CD4-positive, alpha-beta T cell treated with Interferon gamma for 1 hour (primary cell): ENCODE measurements around the gene UNC13C.
"Not testable (repeated sequence)": the region's sequence is repeated elsewhere in the genome, so short reads cannot be mapped to it uniquely, and the experiment has no call there.

Source experiments
- DNase-seq: peaks from one replicate; pipeline ENCODE4 v3.0.0-alpha.2; 2020

Gene UNC13C

DNA sequence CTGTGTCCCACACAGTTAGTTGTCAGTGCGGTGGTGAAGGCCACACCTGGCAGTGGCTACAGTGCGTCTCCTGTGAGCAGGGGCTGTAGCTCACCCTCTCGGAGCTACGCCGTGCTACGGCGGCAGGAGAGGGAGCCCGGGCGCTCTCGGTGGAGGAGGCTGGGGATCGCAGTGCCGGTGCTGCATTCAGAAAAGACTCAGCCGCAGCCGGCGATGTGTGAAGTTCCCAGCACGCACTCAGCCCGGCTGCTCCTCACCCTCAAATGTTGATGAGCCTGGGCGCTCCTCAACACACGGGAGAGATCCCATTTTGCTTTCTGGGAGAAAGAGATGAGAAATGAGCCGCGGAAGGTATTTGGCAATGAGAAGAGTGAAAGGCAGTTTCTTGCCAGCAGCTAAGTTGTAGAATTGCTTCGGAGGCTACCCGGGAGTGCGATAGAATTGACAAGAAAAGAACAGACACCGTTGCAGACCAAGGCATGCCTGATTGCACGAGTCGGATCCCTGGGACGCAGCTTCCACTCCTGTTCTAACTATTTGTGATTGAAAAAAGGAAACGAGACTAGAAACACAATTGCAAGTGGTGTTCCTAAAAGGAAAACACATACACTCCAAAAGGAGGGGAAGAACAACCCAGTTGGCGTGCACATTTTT, at the start of gene UNC13C:
TSS of gene UNC13C (plus strand) at position 189 of the 654 bp plus-strand sequence. CDS start 34,463 bp downstream, outside the sequence.
- DNase-seq: no peak

DNA sequence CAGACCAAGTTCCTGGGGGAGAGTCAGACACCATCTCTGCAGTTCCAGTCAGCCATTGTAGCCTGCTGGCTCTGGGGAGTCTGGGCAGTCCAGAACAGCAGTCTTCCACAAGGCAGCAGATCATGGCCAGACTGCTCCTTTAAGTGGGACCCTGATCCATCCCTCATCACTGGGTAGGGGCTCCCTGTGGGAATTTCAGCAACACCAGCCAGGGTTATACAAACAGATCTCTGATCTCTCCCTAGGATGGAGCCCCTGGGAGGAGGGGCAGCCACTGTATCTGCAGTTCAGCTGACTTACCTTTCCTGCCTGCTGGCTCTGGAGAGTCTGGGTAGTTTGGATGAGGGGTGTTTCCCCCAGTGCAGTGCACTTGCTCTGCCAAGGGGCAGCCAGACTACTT, 42.1 kb upstream of the UNC13C start:
- no peak for DNase-seq

- DNase-seq: not testable (repeated sequence)
These were observed 40.6 kb upstream of the UNC13C start for GRCh38 chr15:53937632-53938031.

DNA sequence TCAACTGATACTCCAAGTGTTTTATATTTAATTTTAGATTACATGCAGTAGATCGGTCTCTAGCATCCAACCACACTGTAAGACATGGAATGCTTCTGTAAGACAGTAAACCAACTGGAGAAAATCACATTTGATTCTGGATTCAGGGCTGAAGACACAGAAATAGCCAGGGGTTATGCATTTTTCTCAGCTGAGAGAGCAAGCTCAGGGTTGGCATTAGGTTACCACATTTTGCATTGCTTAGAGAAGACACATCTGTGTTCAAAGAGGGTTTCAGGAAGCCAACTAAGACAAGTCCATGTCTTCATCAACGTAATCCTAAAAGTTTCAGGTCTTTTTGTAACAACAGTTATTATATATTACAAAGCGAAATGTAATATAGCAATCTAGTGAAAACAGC, 27.7 kb upstream of the UNC13C start:
- no peak for DNase-seq

GRCh38 chr15:53955396-53955795, 22.8 kb upstream of the UNC13C start:
- no peak for DNase-seq

GRCh38 chr15:53962646-53963561, 15.3 kb upstream of the UNC13C start:
- no peak for DNase-seq

DNA sequence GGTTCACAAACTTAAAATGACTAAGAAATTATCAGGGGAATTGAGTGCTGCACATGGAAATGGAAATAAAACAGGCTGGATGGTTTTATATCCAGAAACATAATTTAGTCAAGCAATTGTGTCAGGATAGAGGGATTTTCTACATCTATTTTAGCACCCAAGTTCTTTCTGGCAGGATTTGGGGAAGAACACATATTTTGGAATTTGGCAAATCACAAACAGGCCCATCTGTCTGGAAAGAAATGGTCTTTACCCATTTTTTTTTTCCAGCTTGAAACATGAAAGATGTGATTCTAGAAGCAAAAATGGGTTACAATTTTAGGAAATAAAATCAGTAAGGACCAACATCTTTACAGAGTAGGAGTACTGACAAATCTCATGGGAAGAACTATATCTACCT, 14.4 kb upstream of the UNC13C start:
- DNase-seq: no peak

GRCh38 chr15:53974121-53974520, 4.1 kb upstream of the UNC13C start:
- DNase-seq: no peak

GRCh38 chr15:53974813-53975212, 3.4 kb upstream of the UNC13C start:
- DNase-seq: no peak

GRCh38 chr15:53976844-53977392, 1.3 kb upstream of the UNC13C start:
- no peak for DNase-seq

- no peak for DNase-seq
These were observed 979 bp downstream of the UNC13C start for GRCh38 chr15:53979051-53979788.

DNA sequence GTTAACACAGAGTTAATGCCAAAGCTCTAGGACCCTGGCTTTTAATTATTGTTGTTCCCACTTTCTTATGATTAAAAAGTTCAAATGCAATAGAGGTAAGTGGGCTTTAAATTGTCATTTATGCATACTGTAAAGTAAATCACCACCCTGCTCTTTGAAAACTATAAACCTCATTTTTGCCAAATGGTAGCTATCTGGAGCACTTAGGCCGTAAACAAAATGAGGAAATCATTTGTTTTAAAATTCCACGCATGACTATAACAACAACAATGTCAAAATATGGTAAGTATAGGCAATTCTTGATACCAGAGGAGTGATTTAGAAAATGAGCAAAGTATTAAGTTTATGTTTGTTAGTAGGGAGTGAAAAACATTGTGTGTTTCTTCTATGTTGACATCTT, 1.8 kb downstream of the UNC13C start:
- no peak for DNase-seq

DNA sequence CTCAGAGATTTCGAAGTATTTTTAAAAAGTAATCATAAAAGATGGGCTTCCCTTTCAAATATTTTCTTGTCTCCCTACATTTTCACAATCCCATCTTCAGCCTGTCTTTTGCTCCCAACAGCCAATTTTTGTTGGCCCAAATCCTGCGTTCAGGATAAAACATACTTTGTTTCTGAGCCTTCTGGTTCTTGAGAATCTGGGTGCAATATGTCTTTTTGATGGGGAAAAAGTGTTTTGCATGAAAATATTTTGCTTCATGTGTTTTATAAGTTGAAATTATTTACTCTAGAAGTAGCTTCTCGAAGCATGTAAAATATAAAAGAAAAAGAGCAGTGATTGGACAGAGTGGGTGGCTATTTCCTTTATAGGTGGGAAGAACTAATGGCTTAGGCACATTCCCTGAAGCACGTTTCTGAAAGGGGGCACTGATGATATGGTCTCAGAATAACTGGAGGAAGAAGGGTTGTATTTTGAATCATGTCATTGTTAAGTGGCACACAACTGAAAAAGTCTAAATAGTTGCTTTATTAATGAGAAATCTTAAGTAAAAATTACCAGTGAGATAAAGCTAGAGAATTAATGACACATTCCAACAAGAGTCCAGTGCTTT, 3.9 kb downstream of the UNC13C start:
- no peak for DNase-seq

DNA sequence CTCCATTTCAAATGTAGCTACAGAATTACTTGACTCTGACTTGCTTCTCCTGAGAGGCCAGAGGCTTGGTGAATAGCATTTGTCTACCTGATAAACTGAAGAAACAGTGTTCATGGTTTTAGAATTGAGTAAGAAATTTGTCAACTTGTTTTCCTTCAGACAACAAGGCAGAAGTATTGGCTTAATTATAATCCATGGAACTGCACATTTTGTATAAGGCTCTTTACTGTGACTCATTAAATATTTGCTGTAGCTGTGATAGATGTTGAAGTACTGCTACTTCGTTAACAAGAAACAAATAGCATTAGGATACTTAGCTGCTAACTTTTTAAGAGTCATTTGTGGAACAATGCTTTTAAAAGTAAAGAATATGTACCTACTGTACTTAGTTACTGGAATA, 4.6 kb downstream of the UNC13C start:
- DNase-seq: no peak

GRCh38 chr15:53984221-53984620, 6.0 kb downstream of the UNC13C start:
- no peak for DNase-seq

DNA sequence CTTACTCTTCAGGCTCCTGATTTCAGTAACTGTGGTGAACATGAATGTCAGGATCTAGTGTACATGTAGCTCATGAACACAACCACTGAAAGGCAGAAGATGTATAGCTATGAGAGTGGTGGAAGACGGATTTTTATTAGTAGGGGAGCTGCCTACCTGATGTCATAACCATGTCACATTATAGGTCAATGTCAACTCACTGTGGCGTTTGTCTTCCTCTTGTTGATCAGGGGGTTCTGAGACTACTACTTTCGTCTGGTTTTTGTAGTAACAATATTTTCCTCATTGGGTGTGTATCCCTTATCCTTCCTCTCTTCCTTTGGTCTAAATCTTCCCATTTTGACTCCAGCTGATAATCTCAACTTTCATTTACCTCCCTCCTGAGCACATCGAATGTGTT, 7.3 kb downstream of the UNC13C start:
- no peak for DNase-seq

DNA sequence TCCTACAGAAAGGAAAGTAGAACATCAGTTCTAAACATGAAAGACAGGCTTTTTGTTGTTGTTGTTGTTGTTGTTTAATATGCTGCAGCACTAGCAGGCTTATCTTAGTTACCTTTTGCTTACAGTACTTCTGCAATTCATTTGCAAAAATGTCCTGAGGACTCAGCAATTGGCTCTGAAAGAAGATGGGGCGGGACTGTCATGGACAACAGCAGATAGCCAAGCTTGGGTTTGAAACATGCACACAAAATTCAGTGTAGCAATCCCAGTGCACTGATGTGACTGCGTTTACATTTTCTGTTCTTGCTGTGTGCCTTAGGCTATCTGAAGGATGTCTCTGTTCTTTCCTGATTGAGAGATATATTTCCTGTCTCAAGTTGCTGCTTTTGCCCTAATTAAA, 9.2 kb downstream of the UNC13C start:
- DNase-seq: no peak

DNA sequence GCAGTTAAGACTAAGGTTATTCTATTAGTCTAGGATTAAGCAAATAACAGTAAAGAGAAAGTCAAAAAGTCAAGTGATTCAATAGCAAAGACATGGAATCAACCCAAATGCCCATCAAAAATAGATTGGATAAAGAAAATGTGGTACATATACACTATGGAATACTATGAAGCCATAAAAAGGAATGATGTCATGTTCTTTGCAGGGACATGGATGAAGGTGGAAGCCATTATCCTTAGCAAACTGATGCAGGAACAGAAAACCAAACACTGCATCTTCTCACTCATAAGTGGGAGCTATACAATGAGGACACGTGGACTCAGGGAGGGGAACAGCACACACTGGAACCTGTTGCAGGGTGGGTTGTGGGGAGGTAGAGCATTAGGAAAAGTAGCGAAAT, 29.0 kb downstream of the UNC13C start:
- DNase-seq: no peak

GRCh38 chr15:54011656-54012055, 33.4 kb downstream of the UNC13C start:
- DNase-seq: no peak

- no peak for DNase-seq
These were observed 35.9 kb downstream of the UNC13C start for GRCh38 chr15:54014067-54014655.

GRCh38 chr15:54017251-54017650, 39.0 kb downstream of the UNC13C start:
- DNase-seq: no peak

- DNase-seq: no peak
These were observed 39.7 kb downstream of the UNC13C start for GRCh38 chr15:54017959-54018358.
